Stimulated activated CD8-positive, alpha-beta memory T cell treated with anti-CD3 and anti-CD28 coated beads, Interleukin-2, amount 100 ng/mL, for 48 hours (primary cell): ENCODE measurements around the gene SH3RF3.

Experiments used
- DNase-seq, 2 donors: peaks; one replicate each; pipeline ENCODE4 v3.0.0-alpha.2; 2020; ENCODE audit warnings: low read depth in 2 of 2

Gene SH3RF3

GRCh38 chr2:109409321-109410038 lies 280.5 kb downstream of the SH3RF3 start:
- DNase-seq, result no peak

- DNase-seq, result no peak
These were observed 281.2 kb downstream of the SH3RF3 start for GRCh38 chr2:109410039-109410815.

- no peak for DNase-seq
These were observed 282.8 kb downstream of the SH3RF3 start for GRCh38 chr2:109411640-109412325.

GRCh38 chr2:109415581-109416013 lies 286.6 kb downstream of the SH3RF3 start:
- DNase-seq, result no peak

- DNase-seq, result no peak
These were observed 288.8 kb downstream of the SH3RF3 start for GRCh38 chr2:109417701-109418335.

GRCh38 chr2:109418716-109419115 lies 289.7 kb downstream of the SH3RF3 start:
- DNase-seq, result no peak

- DNase-seq, result no peak
These were observed 290.3 kb downstream of the SH3RF3 start for GRCh38 chr2:109419171-109419756.

- DNase-seq, result no peak
These were observed 291.0 kb downstream of the SH3RF3 start for GRCh38 chr2:109419960-109420370.

- no peak for DNase-seq
These were observed 292.1 kb downstream of the SH3RF3 start for GRCh38 chr2:109421101-109421500.

GRCh38 chr2:109421642-109422041 lies 292.6 kb downstream of the SH3RF3 start:
- DNase-seq, result no peak

- DNase-seq, result no peak
These were observed 293.2 kb downstream of the SH3RF3 start for GRCh38 chr2:109422071-109422757.

- DNase-seq, result no peak
These were observed 293.9 kb downstream of the SH3RF3 start for GRCh38 chr2:109422758-109423500.

GRCh38 chr2:109423556-109424359 lies 294.8 kb downstream of the SH3RF3 start:
- no peak for DNase-seq

GRCh38 chr2:109425411-109425810 lies 296.4 kb downstream of the SH3RF3 start:
- no peak for DNase-seq

- DNase-seq, result no peak
These were observed 298.7 kb downstream of the SH3RF3 start for GRCh38 chr2:109427661-109428091.

- DNase-seq, result no peak
These were observed 299.3 kb downstream of the SH3RF3 start for GRCh38 chr2:109428281-109428680.

- DNase-seq, result no peak
These were observed 300.0 kb downstream of the SH3RF3 start for GRCh38 chr2:109428841-109429566.

GRCh38 chr2:109429567-109430328 lies 300.7 kb downstream of the SH3RF3 start:
- no peak for DNase-seq
